H9 (cell line): ENCODE measurements around the gene KCMF1. TPM values are rescaled to one million over a fixed set of nuclear protein-coding genes. Genes with fewer than 3 reads are reported as not detected.

Source experiments
- DNase-seq: peaks from one replicate; pipeline ENCODE4 v3.0.0-alpha.2; 2017
- H2AFZ ChIP-seq: one replicate; pipeline ENCODE4 v1.6.1; 2013; ENCODE audit warnings: mild to moderate bottlenecking, low read length, control low read depth, moderate library complexity
- H2AK5ac ChIP-seq: 2 replicates; pipeline ENCODE4 v1.6.1; 2013; ENCODE audit warnings: low read length, control low read depth, mixed read lengths; ENCODE audit not compliant: insufficient read length
- H2BK120ac ChIP-seq: one replicate; pipeline ENCODE4 v1.6.1; 2013; ENCODE audit warnings: low read depth, mild to moderate bottlenecking, low read length, control low read depth, inconsistent platforms; ENCODE audit not compliant: poor library complexity, severe bottlenecking
- H2BK12ac ChIP-seq: 2 replicates; pipeline ENCODE4 v1.6.1; 2013; ENCODE audit warnings: low read length, control low read depth, mixed read lengths, low read depth; ENCODE audit not compliant: insufficient read length
- H2BK15ac ChIP-seq: 2 replicates; pipeline ENCODE4 v1.6.1; 2013; ENCODE audit warnings: low read depth, low read length, control low read depth
- H2BK20ac ChIP-seq: one replicate; pipeline ENCODE4 v1.6.1; 2013; ENCODE audit warnings: low read depth, mild to moderate bottlenecking, low read length, control low read depth, inconsistent platforms; ENCODE audit not compliant: poor library complexity, severe bottlenecking
- H2BK5ac ChIP-seq: 2 replicates; pipeline ENCODE4 v1.6.1; 2013; ENCODE audit warnings: low read length, control low read depth, mixed read lengths; ENCODE audit not compliant: insufficient read length
- H3K14ac ChIP-seq: 2 replicates; pipeline ENCODE4 v1.6.1; 2013; ENCODE audit warnings: low read length, control low read depth; ENCODE audit not compliant: insufficient read depth
- H3K18ac ChIP-seq: 2 replicates; pipeline ENCODE4 v1.6.1; 2013; ENCODE audit warnings: low read depth, mild to moderate bottlenecking, mixed read lengths, low read length, control low read depth; ENCODE audit not compliant: insufficient read length
- H3K23ac ChIP-seq: 2 replicates; pipeline ENCODE4 v1.6.1; 2013; ENCODE audit warnings: low read length, control low read depth, mixed read lengths, low read depth; ENCODE audit not compliant: insufficient read length
- H3K23me2 ChIP-seq: 2 replicates; pipeline ENCODE4 v1.6.1; 2013; ENCODE audit warnings: low read depth, mild to moderate bottlenecking, mixed read lengths, low read length, control low read depth; ENCODE audit not compliant: insufficient read length, poor library complexity, severe bottlenecking
- H3K27ac ChIP-seq: 2 replicates; pipeline ENCODE4 v1.5.1; 2013; ENCODE audit warnings: low read length, control low read depth, mixed read lengths, low read depth; ENCODE audit not compliant: insufficient read length
- H3K27me3 ChIP-seq: 2 replicates; pipeline ENCODE4 v1.6.1; 2013; ENCODE audit warnings: low read length, control low read depth, inconsistent platforms; ENCODE audit not compliant: insufficient read depth
- H3K4ac ChIP-seq: 2 replicates; pipeline ENCODE4 v1.6.1; 2013; ENCODE audit warnings: low read depth, mild to moderate bottlenecking, control low read depth, inconsistent platforms, low read length, moderate library complexity
- H3K4me1 ChIP-seq: 2 replicates; pipeline ENCODE4 v1.6.1; 2013; ENCODE audit warnings: low read length, control low read depth, inconsistent platforms; ENCODE audit not compliant: insufficient read depth
- H3K4me2 ChIP-seq: 2 replicates; pipeline ENCODE4 v1.6.1; 2013; ENCODE audit warnings: low read length, control low read depth, mixed read lengths; ENCODE audit not compliant: insufficient read length, insufficient read depth
- H3K56ac ChIP-seq: 2 replicates; pipeline ENCODE4 v1.6.1; 2013; ENCODE audit warnings: low read depth, mild to moderate bottlenecking, mixed read lengths, low read length, control low read depth; ENCODE audit not compliant: insufficient read length
- H3K79me1 ChIP-seq: 2 replicates; pipeline ENCODE4 v1.6.1; 2013; ENCODE audit warnings: low read depth, mild to moderate bottlenecking, moderate library complexity, low read length, control low read depth, inconsistent platforms; ENCODE audit not compliant: insufficient read depth, poor library complexity, severe bottlenecking
- H3K79me2 ChIP-seq: 2 replicates; pipeline ENCODE4 v1.6.1; 2013; ENCODE audit warnings: low read length, control low read depth, inconsistent platforms; ENCODE audit not compliant: insufficient read depth
- H3K9ac ChIP-seq: 2 replicates; pipeline ENCODE4 v1.6.1; 2013; ENCODE audit warnings: low read length, control low read depth, mixed read lengths; ENCODE audit not compliant: insufficient read length; ENCODE audit errors: extremely low read depth
- H3K9me3 ChIP-seq: one replicate; pipeline ENCODE4 v1.6.1; 2013; ENCODE audit warnings: low read depth, low read length, inconsistent platforms; ENCODE audit not compliant: control insufficient read depth
- H3T11ph ChIP-seq: one replicate; pipeline ENCODE4 v1.6.1; 2013; ENCODE audit warnings: mild to moderate bottlenecking, low read length, control low read depth, inconsistent platforms
- H4K20me1 ChIP-seq: one replicate; pipeline ENCODE4 v1.6.1; 2013; ENCODE audit not compliant: control insufficient read depth, insufficient read length, insufficient read depth
- H4K5ac ChIP-seq: 2 replicates; pipeline ENCODE4 v1.6.1; 2013; ENCODE audit warnings: low read depth, mild to moderate bottlenecking, mixed read lengths, low read length, control low read depth; ENCODE audit not compliant: insufficient read length
- H4K8ac ChIP-seq: replicated peaks from 2 replicates; pipeline ENCODE4 v1.6.1; 2013; ENCODE audit warnings: low read length, control low read depth, mixed read lengths, low read depth; ENCODE audit not compliant: insufficient read length
- H4K91ac ChIP-seq: 2 replicates; pipeline ENCODE4 v1.6.1; 2013; ENCODE audit warnings: low read depth, mild to moderate bottlenecking, moderate library complexity, mixed read lengths, low read length, control low read depth; ENCODE audit not compliant: insufficient read length
- H3K27ac Mint-ChIP-seq, 3 experiments: 2 replicates in 2 of 3; 3 replicates in 1 of 3; pipeline ENCODE4 v1.8.0; 2020 to 2021; ENCODE audit warnings: mixed read lengths in 3 of 3, mild to moderate bottlenecking in 1 of 3, moderate library complexity in 1 of 3
- H3K27me3 Mint-ChIP-seq: 2 replicates; pipeline ENCODE4 v1.8.0; 2021; ENCODE audit warnings: low read depth, mild to moderate bottlenecking, moderate library complexity, mixed read lengths
- H3K36me3 Mint-ChIP-seq, 3 experiments: 2 replicates in 2 of 3; 3 replicates in 1 of 3; pipeline ENCODE4 v1.8.0; 2020 to 2021; ENCODE audit warnings: low read depth in 3 of 3, mixed read lengths in 3 of 3; ENCODE audit not compliant: insufficient read depth in 1 of 3
- H3K4me1 Mint-ChIP-seq, 2 experiments: 2 replicates each; pipeline ENCODE4 v1.8.0; 2020; ENCODE audit warnings: mixed read lengths in 2 of 2
- H3K4me3 Mint-ChIP-seq, 2 experiments: 2 replicates in 1 of 2; 3 replicates in 1 of 2; pipeline ENCODE4 v1.8.0; 2020 to 2021; ENCODE audit warnings: mild to moderate bottlenecking in 2 of 2, mixed read lengths in 2 of 2, moderate library complexity in 1 of 2
- H3K9me3 Mint-ChIP-seq, 2 experiments: 2 replicates in 1 of 2; 3 replicates in 1 of 2; pipeline ENCODE4 v1.8.0; 2020; ENCODE audit warnings: mild to moderate bottlenecking in 2 of 2, mixed read lengths in 2 of 2, moderate library complexity in 1 of 2
- CTCF ChIP-seq: fragments of 200-600 bp; sonication (generic); conservative IDR thresholded peaks from 3 replicates; pipeline ENCODE4 v1.8.0; 2021; ENCODE audit warnings: antibody characterized with exemption, mild to moderate bottlenecking
- WGBS: extraction: QIAGEN DNeasy Blood & Tissue Kit; methylation state at CpG from one replicate; pipeline ENCODE4 v1.1.7; 2013; ENCODE audit warnings: missing lambda C conversion rate, low lambda C conversion rate, mixed read lengths; ENCODE audit not compliant: insufficient read length; ENCODE audit errors: extremely low coverage; 5-methylcytosine and 5-hydroxymethylcytosine counted together
- total RNA-seq: library from RNA; stranded (reverse); gene quantifications from 2 replicates; pipeline ENCODE4 v1.2.1, GENCODE V29; 2021

KCMF1 gene
- total RNA-seq, 1 experiment from 2014 or later, result 113 TPM

GRCh38 chr2:84954329-84954728 is 16.6 kb upstream of the KCMF1 start:
- no peak overlapping the region for H2BK15ac ChIP-seq
- H3K56ac ChIP-seq, result no peak overlapping the region
- no peak for TF ChIP-seq CTCF
- H3K14ac ChIP-seq, result no peak overlapping the region
- no peaks in the 10 kb centered on the region; a peak in 1 of 7 replicates for H3K36me3 Mint-ChIP-seq
- H3K27ac ChIP-seq, result no peak overlapping the region
- no peak overlapping the region for H2BK5ac ChIP-seq
- H2AFZ ChIP-seq, result no peak overlapping the region
- no peak overlapping the region for H3K4me2 ChIP-seq
- no peaks in the 10 kb centered on the region for H3K9me3 Mint-ChIP-seq
- H3K23ac ChIP-seq, result no peak overlapping the region
- no peak overlapping the region for H2AK5ac ChIP-seq
- no peaks in the 10 kb centered on the region for H3K23me2 ChIP-seq
- H2BK20ac ChIP-seq, result no peak overlapping the region
- no peaks in the 10 kb centered on the region for H3K79me1 ChIP-seq
- H2BK12ac ChIP-seq, result no peak overlapping the region
- no peak overlapping the region for H3K9ac ChIP-seq
- H3K27me3 Mint-ChIP-seq, result peaks cover 2% of the 10 kb centered on the region
- no peak overlapping the region for H4K91ac ChIP-seq
- H3K4me3 Mint-ChIP-seq, result peak overlapping the region in 1 of 2 experiments; percentile 1; a peak in 1 of 5 replicates
- no peak overlapping the region for H4K8ac ChIP-seq
- H3K18ac ChIP-seq, result no peak overlapping the region
- no peak overlapping the region for H3K4ac ChIP-seq
- no peaks in the 10 kb centered on the region for H3K27me3 ChIP-seq
- peaks cover 39 to 42% of the 10 kb centered on the region in 2 experiments for H3K4me1 Mint-ChIP-seq
- no peak overlapping the region for H4K5ac ChIP-seq
- H2BK120ac ChIP-seq, result no peak overlapping the region
- DNase-seq, result no peak
- peak overlapping the region in 2 of 3 experiments; percentile 45 to 49; a peak in 3 of 7 replicates for H3K27ac Mint-ChIP-seq
- peaks cover 13% of the 10 kb centered on the region; the same call in 1 of the 2 replicates for H3K4me1 ChIP-seq
- H3T11ph ChIP-seq, result no peak overlapping the region
- H3K79me2 ChIP-seq, result no peaks in the 10 kb centered on the region
- H4K20me1 ChIP-seq, result no peaks in the 10 kb centered on the region
- no peaks in the 10 kb centered on the region for H3K9me3 ChIP-seq
- no CpG with 5 or more reads among the region's 6 CpGs for WGBS
